HG03025 (cell line): ENCODE measurements around the gene TMEM132D.

ENCODE experiments used
- ATAC-seq: cut with Tn5 transposase; IDR thresholded peaks from one replicate; pipeline ENCODE4 v1.9.1; 2021; ENCODE audit warnings: mild to moderate bottlenecking, moderate library complexity; ENCODE audit not compliant: unreplicated experiment, low FRiP score

Gene TMEM132D

GRCh38 chr12:129873833-129874208 is 30.0 kb downstream of the TMEM132D start:
- no peak for ATAC-seq

GRCh38 chr12:129873111-129873832 is 30.6 kb downstream of the TMEM132D start:
- ATAC-seq = no peak

GRCh38 chr12:129871991-129872972 is 31.5 kb downstream of the TMEM132D start:
- no peak for ATAC-seq

GRCh38 chr12:129870796-129871195 is 33.0 kb downstream of the TMEM132D start:
- ATAC-seq = no peak

DNA sequence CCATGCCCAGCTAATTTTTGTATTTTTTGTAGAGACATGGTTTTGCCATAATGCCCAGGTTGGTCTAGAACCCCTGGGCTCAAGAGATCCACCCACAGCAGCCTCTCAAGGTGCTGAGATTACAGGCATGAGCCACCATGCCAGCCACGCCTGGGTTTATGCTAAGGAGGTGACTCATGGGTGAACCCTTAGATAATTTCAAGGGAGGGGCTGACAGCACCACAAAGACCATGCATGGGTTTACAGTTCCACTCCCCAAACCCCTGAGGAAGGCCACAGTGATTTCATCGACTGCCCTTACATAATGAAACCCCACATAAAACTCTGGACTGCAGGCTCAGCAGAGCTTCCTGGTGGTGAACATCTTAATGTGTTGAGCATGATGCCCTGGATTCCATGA is 33.7 kb downstream of the TMEM132D start:
- ATAC-seq = no peak

DNA sequence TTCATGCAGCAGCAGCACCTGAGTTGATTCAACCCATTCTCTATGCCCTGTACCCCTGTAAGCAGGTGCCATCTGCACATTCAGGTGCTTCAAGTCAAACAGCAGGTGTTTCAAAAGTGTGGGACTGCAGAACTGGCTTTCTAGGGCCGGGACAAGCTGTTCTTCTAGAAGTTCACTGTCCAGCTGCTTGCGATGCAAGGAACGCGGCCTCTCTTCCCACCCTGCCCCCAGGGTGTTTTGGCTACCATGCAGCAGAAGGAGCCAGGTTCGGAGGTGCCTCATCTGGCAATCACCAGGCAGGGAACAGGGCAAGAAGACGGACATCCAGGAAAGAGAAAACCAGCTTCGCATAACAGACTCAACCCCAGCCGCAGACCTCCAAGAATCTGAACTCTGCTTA is 35.2 kb downstream of the TMEM132D start:
- no peak for ATAC-seq

- no peak for ATAC-seq
Measured at GRCh38 chr12:129863938-129864337, 39.9 kb downstream of the TMEM132D start.

- ATAC-seq = no peak
Measured at GRCh38 chr12:129862561-129863175, 41.2 kb downstream of the TMEM132D start.

GRCh38 chr12:129861951-129862350 is 41.9 kb downstream of the TMEM132D start:
- ATAC-seq = no peak

GRCh38 chr12:129854591-129854990 is 49.2 kb downstream of the TMEM132D start:
- no peak for ATAC-seq

DNA sequence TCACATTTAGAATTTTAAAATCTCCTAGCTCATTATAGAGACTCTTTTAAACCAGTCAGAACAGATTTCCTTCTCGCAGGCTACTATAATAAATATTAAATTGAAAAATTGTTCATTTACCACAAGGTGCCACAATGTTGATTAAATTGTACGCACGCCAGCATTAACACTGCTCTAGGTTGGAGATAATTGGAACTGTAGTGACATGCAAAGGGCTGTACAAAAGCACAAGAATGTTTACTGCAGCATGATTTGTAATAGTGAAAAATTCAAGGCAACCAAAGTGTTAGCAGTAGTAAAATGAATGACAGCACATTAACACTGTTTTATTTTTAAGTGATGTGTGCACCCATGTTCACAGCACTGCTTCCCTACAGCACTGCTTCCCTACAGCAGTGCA is 52.5 kb downstream of the TMEM132D start:
- ATAC-seq = no peak

- no peak for ATAC-seq
Measured at GRCh38 chr12:129848876-129849275, 54.9 kb downstream of the TMEM132D start.

DNA sequence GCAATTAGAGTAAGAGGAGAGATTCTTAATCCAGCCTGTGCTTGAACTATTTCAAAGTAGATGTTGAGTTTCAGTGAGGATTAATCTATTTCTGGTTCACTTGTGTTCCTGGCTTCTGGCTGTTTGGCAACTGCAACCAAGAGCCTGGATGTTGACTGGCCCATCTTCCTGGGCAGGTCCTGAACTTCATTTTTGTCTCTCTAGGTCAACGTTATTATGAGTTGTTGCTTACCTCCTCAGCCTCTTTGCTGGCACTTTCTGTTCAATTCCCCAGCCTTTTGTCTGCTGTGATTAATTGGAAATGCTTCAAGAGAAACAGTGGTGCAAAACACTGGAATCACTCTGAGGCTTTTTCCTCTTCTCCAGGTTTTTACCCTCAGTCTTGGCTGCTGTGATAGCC is 56.8 kb downstream of the TMEM132D start:
- no peak for ATAC-seq

- ATAC-seq = no peak
Measured at GRCh38 chr12:129844662-129845220, 59.1 kb downstream of the TMEM132D start.

DNA sequence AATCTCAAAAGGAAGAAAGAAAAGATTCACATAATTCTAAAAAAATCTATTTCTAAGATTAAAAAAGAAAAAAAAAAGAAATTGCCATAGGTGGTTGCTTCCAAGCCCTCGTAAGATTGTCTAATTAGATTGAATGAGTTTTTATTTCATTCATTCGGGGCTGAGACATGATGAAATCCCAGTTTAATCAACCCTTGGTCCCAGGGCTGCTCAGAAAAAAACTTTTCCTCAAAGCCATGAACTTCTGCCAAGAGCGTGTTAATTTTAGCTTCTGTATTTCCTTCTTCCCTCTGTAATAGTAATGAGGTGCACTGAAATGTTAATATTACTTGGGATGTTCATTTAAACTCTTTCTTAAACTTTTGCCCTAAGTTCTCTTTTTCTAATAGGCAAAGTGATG is 62.6 kb downstream of the TMEM132D start:
- no peak for ATAC-seq

DNA sequence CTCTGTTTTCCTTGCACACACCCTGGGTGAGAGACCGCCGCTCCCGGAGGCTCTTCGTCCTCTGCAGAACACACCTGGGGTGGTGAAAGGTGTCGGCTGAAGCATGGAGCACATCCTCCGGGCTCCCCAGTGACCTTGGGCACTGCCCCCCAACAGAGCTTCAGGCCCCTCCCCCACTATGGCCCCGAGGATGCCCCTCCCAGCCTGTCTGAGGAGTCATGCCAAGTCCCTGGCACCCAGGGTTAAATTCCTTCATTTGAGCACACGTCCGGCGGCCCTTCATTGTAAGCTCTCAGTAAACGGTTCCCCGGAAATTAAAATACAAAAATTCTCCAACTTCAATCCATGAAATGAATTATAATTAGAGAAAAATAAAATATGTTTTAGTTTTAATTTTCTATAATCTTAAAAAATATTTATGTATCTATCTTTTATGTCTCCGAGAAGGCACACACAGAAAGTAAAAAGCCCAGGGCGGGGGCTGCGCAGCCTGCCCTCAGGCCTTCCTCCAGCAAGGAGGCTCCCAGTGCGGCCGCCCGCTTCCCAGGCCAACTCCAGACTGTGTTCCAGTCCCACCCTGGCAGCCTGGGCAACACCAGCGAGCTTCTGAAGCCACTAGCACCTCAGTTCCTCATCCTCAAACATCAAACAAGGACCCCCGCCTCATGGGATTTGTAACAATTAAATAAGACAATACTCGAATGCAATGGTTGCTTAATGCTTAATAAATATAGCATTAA is 63.5 kb downstream of the TMEM132D start:
- no peak for ATAC-seq

GRCh38 chr12:129839679-129840078 is 64.1 kb downstream of the TMEM132D start:
- ATAC-seq = no peak

DNA sequence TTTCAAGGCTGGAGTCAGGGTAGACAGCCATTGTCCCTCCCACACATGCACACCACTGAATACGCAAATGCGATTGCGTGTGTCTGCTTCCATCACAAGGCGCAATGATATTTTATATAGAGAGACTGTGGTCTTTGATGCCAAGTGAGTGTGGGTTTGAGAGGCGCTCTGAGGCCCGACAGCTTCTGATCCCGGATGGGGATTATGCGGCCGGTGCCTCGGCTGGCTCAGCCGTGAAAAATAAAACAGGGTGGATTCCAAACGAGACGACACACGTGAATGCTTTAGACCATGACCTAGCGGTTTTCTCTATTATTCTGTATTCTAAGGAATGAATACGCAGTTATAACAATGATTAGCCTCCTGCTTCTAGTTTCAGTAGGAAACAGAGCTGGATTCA is 72.5 kb downstream of the TMEM132D start:
- no peak for ATAC-seq

DNA sequence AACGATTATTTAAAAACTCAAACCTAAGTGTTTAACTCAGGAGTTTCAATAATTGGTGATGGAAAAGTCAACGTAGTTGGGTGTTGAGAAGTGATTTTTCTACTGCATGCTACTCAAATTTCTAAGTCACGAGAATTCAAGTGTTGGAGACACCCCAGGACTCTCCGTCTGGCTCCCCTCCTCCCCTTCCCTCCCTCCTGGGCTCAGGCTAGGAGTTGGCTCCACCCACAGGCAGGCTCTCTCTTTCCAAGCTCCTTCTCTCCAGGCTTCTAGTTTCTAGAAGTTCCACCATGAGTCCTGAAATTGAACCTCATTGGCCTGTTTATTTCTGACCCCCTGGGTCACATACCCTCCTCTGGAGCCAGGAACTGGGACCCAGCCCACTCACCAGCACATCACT is 73.0 kb downstream of the TMEM132D start:
- ATAC-seq = no peak

DNA sequence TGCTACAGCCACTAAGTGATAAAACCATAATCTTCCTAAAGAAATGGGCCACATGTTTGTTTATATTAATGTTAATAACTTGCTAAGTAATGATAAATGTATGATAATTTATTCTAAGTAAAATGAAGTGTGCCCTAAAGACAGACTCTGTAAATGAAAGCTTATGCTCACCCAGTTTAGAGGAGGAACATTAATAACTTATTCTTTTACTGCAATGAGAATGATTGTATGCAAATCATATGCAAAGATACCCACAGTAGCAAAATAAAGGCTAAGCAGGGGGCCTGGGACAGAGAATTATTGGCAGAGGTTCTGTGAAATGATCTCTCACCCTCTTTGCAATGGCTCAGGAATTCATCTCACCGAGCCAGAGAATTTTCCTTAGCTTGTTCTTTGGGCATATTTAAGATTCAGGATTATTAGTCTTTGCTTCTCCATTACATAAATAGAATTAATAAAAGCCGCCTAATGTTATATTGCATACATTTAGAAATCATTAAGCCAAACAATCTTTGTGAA is 75.9 kb downstream of the TMEM132D start:
- no peak for ATAC-seq
